Fibroblast of lung (primary cell): ENCODE measurements around the gene CITED2. TPM values are rescaled to one million over a fixed set of nuclear protein-coding genes. Genes with fewer than 3 reads are reported as not detected.

ENCODE experiments used
- DNase-seq, 2 donors: peaks; one replicate each; pipeline versions ENCODE4 v3.0.0 to v3.0.0-alpha.2; 2010; ENCODE audit warnings: low read depth in 2 of 2
- H2AFZ ChIP-seq: 2 replicates; pipeline ENCODE4 v1.5.1; 2012; ENCODE audit warnings: low read length, control low read depth, inconsistent platforms
- H3K27ac ChIP-seq: 2 replicates; pipeline ENCODE4 v1.5.1; 2011; ENCODE audit warnings: low read length, control low read depth; ENCODE audit not compliant: insufficient read depth
- H3K27me3 ChIP-seq: 2 replicates; pipeline ENCODE4 v1.5.1; 2011; ENCODE audit warnings: mild to moderate bottlenecking, low read length; ENCODE audit not compliant: control insufficient read depth, insufficient read depth
- H3K36me3 ChIP-seq: 2 replicates; pipeline ENCODE4 v1.5.1; 2011; ENCODE audit warnings: low read length; ENCODE audit not compliant: control insufficient read depth, insufficient read depth
- H3K4me1 ChIP-seq: 2 replicates; pipeline ENCODE4 v1.5.1; 2011; ENCODE audit warnings: low read length; ENCODE audit not compliant: control insufficient read depth, insufficient read depth; ENCODE audit errors: extremely low read depth
- H3K4me2 ChIP-seq: 2 replicates; pipeline ENCODE4 v1.5.1; 2011; ENCODE audit warnings: low read length, control low read depth; ENCODE audit not compliant: insufficient read depth; ENCODE audit errors: extremely low read depth
- H3K4me3 ChIP-seq, 4 experiments: fragments of 200-600 bp in 1 of 4; sonication (generic) in 1 of 4; replicated peaks in 1 of 4; 2 replicates each; pipeline ENCODE4 v1.5.1; 2011 to 2016; ENCODE audit warnings: low read length in 4 of 4, low read depth in 3 of 4, mild to moderate bottlenecking in 3 of 4, control low read depth in 2 of 4, inconsistent platforms in 1 of 4, mixed read lengths in 1 of 4; ENCODE audit not compliant: insufficient read depth in 1 of 4; ENCODE audit errors: control extremely low read depth in 1 of 4
- H3K79me2 ChIP-seq: 2 replicates; pipeline ENCODE4 v1.5.1; 2012; ENCODE audit warnings: mild to moderate bottlenecking, low read length, inconsistent platforms; ENCODE audit not compliant: control insufficient read depth, insufficient read depth
- H3K9ac ChIP-seq: 2 replicates; pipeline ENCODE4 v1.5.1; 2011; ENCODE audit warnings: mild to moderate bottlenecking, low read length, control low read depth; ENCODE audit not compliant: insufficient read depth
- H3K9me3 ChIP-seq: 2 replicates; pipeline ENCODE4 v1.5.1; 2012; ENCODE audit warnings: low read depth, low read length; ENCODE audit not compliant: control insufficient read depth, insufficient read depth
- H4K20me1 ChIP-seq: 2 replicates; pipeline ENCODE4 v1.5.1; 2011; ENCODE audit warnings: low read length; ENCODE audit not compliant: control insufficient read depth, insufficient read depth; ENCODE audit errors: extremely low read depth
- EZH2 ChIP-seq: IDR thresholded peaks from 2 replicates; pipeline ENCODE4 v1.5.1; 2012; ENCODE audit warnings: low read length, control low read depth, mild to moderate bottlenecking; ENCODE audit errors: missing control alignments
- polyA plus RNA-seq, 2 donors: library from polyadenylated mRNA; depleted of rRNA in 1 of 2; stranded (reverse) in 1 of 2; unstranded in 1 of 2; fragments of >200 nt; gene quantifications; 2 replicates each; pipeline ENCODE4 v1.2.1, GENCODE V29; 2011 to 2012; ENCODE audit warnings: missing spikeins in 1 of 2
- total RNA-seq: library from RNA; depleted of rRNA; stranded (reverse); fragments of >200 nt; gene quantifications from 2 replicates; pipeline ENCODE4 v1.2.1, GENCODE V29; 2014
- TF ChIP-seq, protein P1 (sequence below), 2 donors: IDR thresholded peaks in 1 of 2; conservative IDR thresholded peaks in 1 of 2; 1 replicate in 1 of 2; 2 replicates in 1 of 2; pipeline ENCODE4 v1.5.1; 2011 to 2012; ENCODE audit warnings: low read length in 2 of 2, control low read depth in 1 of 2, inconsistent platforms in 1 of 2, low read depth in 1 of 2, mild to moderate bottlenecking in 1 of 2

The CITED2 gene
- total and polyA plus RNA-seq, 2 donors (not counting 1 experiment from before 2014, with no cell fraction given) = 139 to 370 TPM

DNA sequence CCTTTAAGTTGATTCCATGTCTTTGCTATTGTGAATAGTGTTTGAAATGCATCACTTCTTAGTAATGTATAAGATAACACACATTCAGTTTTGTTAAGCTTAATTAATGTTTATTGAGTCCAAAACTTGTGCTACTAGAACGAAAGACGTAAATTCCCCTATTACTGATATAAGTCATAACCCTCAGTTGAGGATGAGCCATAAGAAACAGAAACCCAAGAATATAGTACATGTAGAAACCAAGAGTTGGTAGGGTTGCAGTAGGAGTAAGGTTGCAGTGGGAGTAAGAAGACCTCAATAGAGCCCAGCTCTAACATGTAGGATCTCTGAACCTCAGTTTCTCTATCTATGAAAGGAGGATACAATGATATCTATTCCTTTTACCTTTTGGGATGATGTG, 19.3 kb downstream of the CITED2 start:
- Histone ChIP-seq H4K20me1 (no peaks in the 10 kb centered on the region), H3K4me3 (no peak overlapping the region), H3K27ac (no peak overlapping the region), H3K4me2 (no peak overlapping the region), H3K36me3 (no peaks in the 10 kb centered on the region), H3K9me3 (no peaks in the 10 kb centered on the region), H3K27me3 (no peaks in the 10 kb centered on the region), H2AFZ (no peak overlapping the region), H3K9ac (no peak overlapping the region), H3K4me1 (no peaks in the 10 kb centered on the region), H3K79me2 (no peaks in the 10 kb centered on the region)
- DNase-seq = no peak
- TF ChIP-seq, protein P1, sequence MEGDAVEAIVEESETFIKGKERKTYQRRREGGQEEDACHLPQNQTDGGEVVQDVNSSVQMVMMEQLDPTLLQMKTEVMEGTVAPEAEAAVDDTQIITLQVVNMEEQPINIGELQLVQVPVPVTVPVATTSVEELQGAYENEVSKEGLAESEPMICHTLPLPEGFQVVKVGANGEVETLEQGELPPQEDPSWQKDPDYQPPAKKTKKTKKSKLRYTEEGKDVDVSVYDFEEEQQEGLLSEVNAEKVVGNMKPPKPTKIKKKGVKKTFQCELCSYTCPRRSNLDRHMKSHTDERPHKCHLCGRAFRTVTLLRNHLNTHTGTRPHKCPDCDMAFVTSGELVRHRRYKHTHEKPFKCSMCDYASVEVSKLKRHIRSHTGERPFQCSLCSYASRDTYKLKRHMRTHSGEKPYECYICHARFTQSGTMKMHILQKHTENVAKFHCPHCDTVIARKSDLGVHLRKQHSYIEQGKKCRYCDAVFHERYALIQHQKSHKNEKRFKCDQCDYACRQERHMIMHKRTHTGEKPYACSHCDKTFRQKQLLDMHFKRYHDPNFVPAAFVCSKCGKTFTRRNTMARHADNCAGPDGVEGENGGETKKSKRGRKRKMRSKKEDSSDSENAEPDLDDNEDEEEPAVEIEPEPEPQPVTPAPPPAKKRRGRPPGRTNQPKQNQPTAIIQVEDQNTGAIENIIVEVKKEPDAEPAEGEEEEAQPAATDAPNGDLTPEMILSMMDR (conservative IDR thresholded peaks at IDR 0.05 in 1 of 2, IDR thresholded peaks at IDR 0.05 in 1 of 2; ENCODE audit: low read depth in 1 of 2, low read length in 2 of 2) = no peak
- no peak for TF ChIP-seq EZH2

DNA sequence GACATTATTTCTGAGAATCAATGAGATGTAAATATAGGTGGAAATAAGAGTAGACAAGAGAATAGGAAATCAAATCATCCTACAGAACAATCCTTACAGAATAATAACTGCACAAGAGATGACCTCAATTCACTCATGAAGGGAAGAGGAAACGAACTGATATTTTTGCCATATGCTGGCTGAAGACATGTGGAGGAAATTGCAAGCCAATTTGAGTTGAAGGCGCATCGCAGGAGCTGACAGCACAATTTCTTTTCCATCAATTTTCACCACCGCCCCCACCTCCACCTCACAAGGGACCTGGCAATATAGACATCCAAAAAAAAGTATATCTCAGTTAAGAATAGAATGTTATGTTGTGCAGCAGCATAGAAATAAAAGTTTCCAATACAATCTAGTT, 20.3 kb downstream of the CITED2 start:
- DNase-seq = no peak
- H3K79me2 ChIP-seq = no peaks in the 10 kb centered on the region
- no peaks in the 10 kb centered on the region for H3K4me1 ChIP-seq
- no peak overlapping the region for H3K9ac ChIP-seq
- no peak overlapping the region for H2AFZ ChIP-seq
- no peak for TF ChIP-seq EZH2
- H3K36me3 ChIP-seq = no peaks in the 10 kb centered on the region
- no peaks in the 10 kb centered on the region for H3K9me3 ChIP-seq
- H3K27ac ChIP-seq = no peak overlapping the region
- no peaks in the 10 kb centered on the region for H4K20me1 ChIP-seq
- H3K27me3 ChIP-seq = no peaks in the 10 kb centered on the region
- H3K4me3 ChIP-seq = no peak overlapping the region
- no peak overlapping the region for H3K4me2 ChIP-seq

DNA sequence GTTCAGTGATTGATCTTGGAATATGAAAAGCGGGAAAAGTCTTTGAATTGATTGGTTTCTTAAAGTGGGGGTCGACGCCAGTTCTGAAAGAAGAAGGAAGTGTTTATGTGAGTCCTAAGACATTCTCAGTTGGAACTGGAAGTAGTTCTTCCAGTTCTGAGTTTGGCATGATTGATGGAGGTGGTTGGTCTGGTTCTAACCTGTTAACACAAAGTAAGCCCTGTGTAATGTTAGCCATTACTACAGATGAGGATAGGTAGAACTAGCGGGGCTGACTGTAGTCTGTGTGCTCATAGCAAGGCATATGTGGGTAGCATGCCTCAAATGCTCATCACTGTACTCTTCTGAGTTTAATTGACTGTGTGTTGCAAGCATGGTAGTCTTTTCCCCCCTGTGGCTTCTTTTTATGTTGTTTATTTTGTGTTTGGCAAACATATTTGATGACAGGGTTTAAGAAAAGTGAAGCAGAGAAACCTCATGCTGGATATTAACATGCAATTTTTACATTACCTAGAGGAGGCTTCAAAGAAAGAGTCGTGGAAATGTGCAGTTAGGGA, 24.9 kb downstream of the CITED2 start:
- Histone ChIP-seq H3K79me2 (no peaks in the 10 kb centered on the region), H3K9ac (no peak overlapping the region), H3K27ac (no peak overlapping the region), H3K36me3 (no peaks in the 10 kb centered on the region), H3K27me3 (no peaks in the 10 kb centered on the region), H3K4me1 (no peaks in the 10 kb centered on the region), H2AFZ (no peak overlapping the region), H3K4me2 (no peak overlapping the region), H3K9me3 (no peaks in the 10 kb centered on the region), H4K20me1 (no peaks in the 10 kb centered on the region), H3K4me3 (no peak overlapping the region)
- TF ChIP-seq, protein P1 (conservative IDR thresholded peaks at IDR 0.05 in 1 of 2, IDR thresholded peaks at IDR 0.05 in 1 of 2; ENCODE audit: low read depth in 1 of 2, low read length in 2 of 2) = no peak
- no peak for TF ChIP-seq EZH2
- no peak for DNase-seq
